Heart left ventricle (tissue), 13 donors: ENCODE measurements around the gene HOXC13.

Experiments used
- CTCF ChIP-seq, 12 donors: fragments of 200-600 bp; sonication (generic) in 4 of 12; IDR thresholded peaks; one replicate each; pipeline versions ENCODE4 v1.5.0 to v1.8.0; 2018 to 2022; ENCODE audit warnings: antibody characterized with exemption in 12 of 12, mild to moderate bottlenecking in 5 of 12
- POLR2A ChIP-seq, 2 donors: fragments of 450-650 bp; IDR thresholded peaks; one replicate each; pipeline ENCODE4 v1.6.1; 2017; ENCODE audit warnings: antibody characterized with exemption in 2 of 2, mild to moderate bottlenecking in 2 of 2, moderate library complexity in 2 of 2
- donor health status: ischemic (EF 13 %, LVEDD 7.1; RV severe dilation, severe dysfunction).
- donor health status: DM: no; HTN: yes; CAD: no.
- donor health status: DM: no; HTN: no; CAD: no.
- donor health status: ischemic (EF 25% LVEDD 6.9; RV normal size, moderate dysfunction).
- donor health status: ischemic (EF 25% LVEDD 5.7; RV mildly dilated, moderate dysfunction).
- donor health status: ischemic (EF 35%, LVEDD 5.7; RV mildly dilated, moderate dysfunction).
- donor health status: nonischemic (EF 11% LVEDD 7.7; RV severe dilation, severe dysfunction).
- donor health status: DM: yes; HTN: yes; CAD: no.
- donor health status: PGD.
- donor health status: ischemic (EF 29% LVEDD 5.4; RV normal size, mild dysfunction).
- donor health status: nonischemic (EF 23%, LVEDD 6.1; RV moderate dilation, normal function).

- TF ChIP-seq CTCF (IDR thresholded peaks at IDR 0.05) (no peak), POLR2A (IDR thresholded peaks at IDR 0.05) (no peak)
These were observed 16.0 kb downstream of the HOXC13 start, which contains the start of gene HOXC12 for GRCh38 chr12:53954694-53955035.
